GM20431 (cell line): ENCODE results near the gene RSPRY1.
"Not testable (repeated sequence)": the region's sequence is repeated elsewhere in the genome, so short reads cannot be mapped to it uniquely, and the experiment has no call there.

ENCODE experiments used
- in situ Hi-C: fragments of 300-500 bp; cut with MseI, MboI; formaldehyde crosslinking; loops from one replicate; pipeline ENCODE4 v1.15.0; 2020; ENCODE audit warnings: low sequenced_read_pairs; ENCODE audit not compliant: unreplicated experiment

The RSPRY1 gene

GRCh38 chr16:57251352-57251751 is 65.2 kb downstream of the RSPRY1 start:
- in situ Hi-C loops = no loop called here

GRCh38 chr16:57252148-57252721 is 66.1 kb downstream of the RSPRY1 start:
- in situ Hi-C loops = no loop called here

- in situ Hi-C loops = no loop called here
These were observed 67.3 kb downstream of the RSPRY1 start for GRCh38 chr16:57253466-57253865.

GRCh38 chr16:57255686-57256415 is 69.7 kb downstream of the RSPRY1 start:
- in situ Hi-C loops = no loop called here

GRCh38 chr16:57256601-57257395 is 70.7 kb downstream of the RSPRY1 start:
- in situ Hi-C loops = no loop called here

GRCh38 chr16:57257455-57258070 is 71.4 kb downstream of the RSPRY1 start:
- in situ Hi-C loops = no loop called here

- in situ Hi-C loops = no loop called here
These were observed 72.2 kb downstream of the RSPRY1 start for GRCh38 chr16:57258226-57258909.

- in situ Hi-C loops = no loop called here
These were observed 72.9 kb downstream of the RSPRY1 start for GRCh38 chr16:57258910-57259475.

GRCh38 chr16:57260294-57260929 is 74.3 kb downstream of the RSPRY1 start:
- in situ Hi-C loops = no loop called here

GRCh38 chr16:57261806-57262205 is 75.7 kb downstream of the RSPRY1 start:
- in situ Hi-C loops = no loop called here

GRCh38 chr16:57262841-57263540 is 76.9 kb downstream of the RSPRY1 start:
- in situ Hi-C loops = no loop called here

- in situ Hi-C loops = no loop called here
These were observed 77.6 kb downstream of the RSPRY1 start for GRCh38 chr16:57263541-57264351.

- in situ Hi-C loops = no loop called here
These were observed 78.3 kb downstream of the RSPRY1 start for GRCh38 chr16:57264381-57264780.

GRCh38 chr16:57264950-57265371 is 78.8 kb downstream of the RSPRY1 start:
- in situ Hi-C loops = no loop called here

GRCh38 chr16:57265850-57266530 is 79.9 kb downstream of the RSPRY1 start:
- in situ Hi-C loops = no loop called here

- in situ Hi-C loops = no loop called here
These were observed 80.6 kb downstream of the RSPRY1 start for GRCh38 chr16:57266531-57267260.

GRCh38 chr16:57267343-57267742 is 81.2 kb downstream of the RSPRY1 start:
- in situ Hi-C loops = not testable (repeated sequence)
